GM21367 (cell line): Measurements from ENCODE around the gene ZNF593OS.

Experiments
- ATAC-seq: cut with Tn5 transposase; IDR thresholded peaks from one replicate; pipeline ENCODE4 v1.9.1; 2021; ENCODE audit not compliant: unreplicated experiment

Gene ZNF593OS

DNA sequence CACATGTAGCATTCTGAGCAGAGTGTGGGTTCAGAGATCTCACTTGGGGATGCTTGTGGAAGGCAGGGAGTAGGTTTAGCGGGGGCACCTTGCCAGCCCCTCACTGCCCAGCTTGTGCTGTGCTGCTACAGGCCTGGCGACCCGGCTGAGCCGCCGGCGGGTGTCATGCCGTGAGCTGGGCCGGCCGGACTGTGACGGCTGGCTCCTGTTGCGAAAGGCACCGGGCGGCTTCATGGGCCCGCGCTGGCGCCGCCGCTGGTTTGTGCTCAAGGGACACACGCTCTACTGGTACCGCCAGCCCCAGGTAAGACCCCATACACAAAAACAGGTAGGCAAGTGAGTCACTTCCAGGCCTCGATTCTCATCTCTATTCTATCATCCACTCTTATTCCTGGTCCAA lies 13.3 kb upstream of the ZNF593OS start:
- no peak for ATAC-seq

DNA sequence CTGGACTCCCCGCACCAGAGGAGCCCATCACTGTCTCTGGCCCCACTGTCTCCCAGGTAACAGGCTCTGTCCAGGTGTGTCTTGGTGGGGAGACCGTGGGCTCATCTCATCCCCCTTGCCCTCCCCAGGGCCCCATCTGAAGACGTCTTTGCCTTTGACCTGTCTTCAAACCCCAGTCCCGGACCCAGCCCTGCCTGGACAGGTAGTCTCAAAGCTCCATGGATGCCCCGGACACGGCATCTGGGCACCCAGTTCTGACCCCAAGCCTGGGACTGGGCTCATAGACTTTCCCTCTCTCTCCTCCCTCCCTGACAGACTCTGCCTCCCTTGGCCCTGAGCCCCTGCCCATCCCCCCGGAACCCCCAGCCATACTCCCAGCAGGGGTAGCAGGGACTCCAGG lies 12.5 kb upstream of the ZNF593OS start:
- ATAC-seq = no peak

DNA sequence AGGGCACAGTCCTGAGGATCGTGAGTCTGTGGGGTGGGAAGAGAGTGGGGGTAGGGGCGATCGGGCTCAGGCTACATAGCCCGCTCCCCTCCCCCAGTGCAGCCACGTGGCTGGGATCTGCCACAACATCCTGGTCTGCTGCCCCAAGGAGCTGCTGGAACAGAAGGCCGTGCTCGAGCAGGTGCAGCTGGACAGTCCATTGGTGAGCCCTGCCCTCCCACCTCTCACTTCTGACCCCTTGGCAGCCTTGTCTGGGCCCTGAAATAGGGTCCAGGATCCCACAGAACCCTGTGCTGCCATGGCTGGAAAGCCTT lies 10.7 kb upstream of the ZNF593OS start:
- ATAC-seq = no peak

DNA sequence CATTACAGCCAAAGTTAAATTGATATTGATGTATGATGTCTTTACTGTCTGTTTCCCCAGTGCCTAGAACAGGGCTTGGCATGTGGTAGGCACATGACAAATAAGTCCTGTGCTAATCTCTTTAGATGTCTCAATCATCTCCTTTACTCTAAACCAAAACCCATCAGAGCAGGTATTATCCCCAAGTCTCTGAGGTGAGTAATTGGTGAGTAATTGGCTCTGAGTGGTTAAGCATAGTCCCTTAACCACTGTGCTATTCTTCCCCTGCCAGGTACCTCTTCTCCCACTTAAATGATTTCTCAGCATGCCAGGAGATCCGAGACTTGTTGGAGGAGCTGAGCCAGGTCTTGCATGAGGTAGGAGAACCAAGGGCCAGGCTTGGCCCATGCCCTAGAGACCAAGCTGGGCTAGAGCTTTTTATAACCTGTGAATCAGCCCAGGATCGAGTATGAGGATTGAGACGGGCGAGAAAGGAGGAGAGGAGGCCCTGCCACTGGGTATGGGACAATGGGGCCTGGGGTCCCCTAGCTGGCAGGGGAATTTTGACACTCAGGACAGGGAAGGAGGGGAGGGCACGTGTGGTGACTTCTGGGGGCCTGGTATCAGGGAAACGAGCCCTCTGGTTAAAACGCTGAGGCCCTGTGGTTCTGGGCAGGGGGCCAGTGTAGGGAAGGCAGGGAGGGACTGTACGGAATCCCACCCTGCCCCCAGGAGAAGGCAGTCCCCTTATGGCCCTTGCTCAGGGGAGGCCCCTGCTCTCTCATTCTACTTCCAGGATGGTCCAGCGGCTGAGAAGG lies 10.2 kb upstream of the ZNF593OS start:
- no peak for ATAC-seq

DNA sequence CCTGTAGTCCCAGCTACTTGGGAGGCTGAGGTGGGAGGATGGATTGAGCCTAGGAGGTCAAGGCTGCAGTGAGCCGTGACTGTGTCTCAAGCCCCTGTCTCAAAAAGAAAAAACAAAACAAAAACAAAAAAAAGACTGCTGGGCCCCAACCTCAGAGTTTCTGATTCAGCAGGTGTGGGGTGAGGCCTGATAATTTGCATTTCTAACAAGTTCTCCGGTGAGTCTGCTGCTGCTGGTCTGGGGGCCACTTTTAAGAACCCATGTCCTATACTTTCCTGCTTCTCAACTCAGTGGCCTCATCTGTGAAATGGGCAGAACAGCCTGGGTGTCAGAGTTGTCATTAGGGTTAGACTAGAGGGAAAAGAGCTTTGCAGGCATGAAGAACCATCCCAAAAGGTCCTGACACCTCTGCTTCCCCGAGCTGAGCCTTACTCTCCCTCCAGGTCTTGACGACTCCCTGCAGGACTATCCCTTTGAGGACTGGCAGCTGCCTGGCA lies 8.4 kb upstream of the ZNF593OS start:
- no peak for ATAC-seq

DNA sequence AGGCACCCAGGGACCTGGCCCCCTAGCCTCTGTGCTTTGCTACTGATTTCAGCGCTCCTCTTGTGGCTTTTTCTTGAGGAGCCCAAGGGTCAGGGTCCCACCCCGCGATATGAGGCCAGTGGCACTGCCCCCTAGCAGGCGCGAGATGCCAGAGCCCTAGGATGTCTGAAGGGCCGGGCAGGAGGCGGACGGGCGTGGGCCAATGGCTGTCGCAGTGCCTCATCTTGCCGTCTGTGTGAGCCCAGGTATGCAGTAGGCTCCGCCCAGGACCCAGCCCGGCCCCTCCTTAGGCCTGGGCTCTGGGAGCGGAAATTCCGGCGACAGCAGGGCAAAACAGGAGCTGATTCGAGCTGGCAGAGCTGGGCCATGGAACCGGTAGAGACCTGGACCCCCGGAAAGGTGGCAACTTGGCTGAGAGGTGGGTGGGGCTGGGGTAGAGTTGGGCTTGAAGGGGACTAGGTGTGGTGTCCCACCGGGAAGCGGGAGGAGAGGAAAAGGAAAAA lies 5.6 kb upstream of the ZNF593OS start, which contains the start of gene CNKSR1:
Gene CNKSR1 (plus strand): TSS at position 310 of the 503 bp plus-strand sequence. CDS start 57 bp downstream, at position 367.
- ATAC-seq = no peak

DNA sequence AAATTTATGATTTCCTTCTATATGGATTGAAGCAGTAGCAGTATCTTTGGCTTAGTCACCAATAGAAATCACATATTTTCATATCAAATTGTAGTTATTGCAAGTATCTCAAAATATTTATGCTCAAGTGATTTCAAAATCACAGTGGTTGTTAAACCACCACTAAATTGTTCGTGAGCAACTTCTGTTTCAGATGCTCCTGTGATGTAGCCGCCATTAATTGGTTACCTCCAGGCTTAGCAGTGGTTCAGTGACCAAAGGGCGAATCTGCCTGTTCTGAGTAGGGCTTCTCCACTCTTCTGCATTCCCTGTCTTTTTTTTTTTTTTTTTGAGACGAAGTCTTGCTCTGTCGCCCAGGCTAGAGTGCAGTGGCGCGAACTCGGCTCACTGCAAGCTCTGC lies 3.7 kb upstream of the ZNF593OS start:
- ATAC-seq = no peak

DNA sequence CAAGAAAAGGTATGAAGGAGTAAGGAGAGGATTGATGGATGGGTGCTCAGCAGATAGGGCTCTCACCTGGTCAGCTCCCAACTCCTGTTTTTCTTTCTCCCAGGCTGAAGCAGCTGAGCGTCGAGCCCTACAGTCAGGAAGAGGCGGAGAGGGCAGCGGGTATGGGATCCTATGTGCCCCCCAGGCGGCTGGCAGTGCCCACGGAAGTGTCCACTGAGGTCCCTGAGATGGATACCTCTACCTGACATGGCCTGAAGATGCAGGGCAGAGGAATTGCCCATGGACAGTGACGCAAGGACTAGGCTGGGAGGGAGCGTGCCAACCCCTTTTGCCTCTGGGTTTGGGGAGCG lies 1.2 kb downstream of the ZNF593OS start:
- ATAC-seq = no peak

DNA sequence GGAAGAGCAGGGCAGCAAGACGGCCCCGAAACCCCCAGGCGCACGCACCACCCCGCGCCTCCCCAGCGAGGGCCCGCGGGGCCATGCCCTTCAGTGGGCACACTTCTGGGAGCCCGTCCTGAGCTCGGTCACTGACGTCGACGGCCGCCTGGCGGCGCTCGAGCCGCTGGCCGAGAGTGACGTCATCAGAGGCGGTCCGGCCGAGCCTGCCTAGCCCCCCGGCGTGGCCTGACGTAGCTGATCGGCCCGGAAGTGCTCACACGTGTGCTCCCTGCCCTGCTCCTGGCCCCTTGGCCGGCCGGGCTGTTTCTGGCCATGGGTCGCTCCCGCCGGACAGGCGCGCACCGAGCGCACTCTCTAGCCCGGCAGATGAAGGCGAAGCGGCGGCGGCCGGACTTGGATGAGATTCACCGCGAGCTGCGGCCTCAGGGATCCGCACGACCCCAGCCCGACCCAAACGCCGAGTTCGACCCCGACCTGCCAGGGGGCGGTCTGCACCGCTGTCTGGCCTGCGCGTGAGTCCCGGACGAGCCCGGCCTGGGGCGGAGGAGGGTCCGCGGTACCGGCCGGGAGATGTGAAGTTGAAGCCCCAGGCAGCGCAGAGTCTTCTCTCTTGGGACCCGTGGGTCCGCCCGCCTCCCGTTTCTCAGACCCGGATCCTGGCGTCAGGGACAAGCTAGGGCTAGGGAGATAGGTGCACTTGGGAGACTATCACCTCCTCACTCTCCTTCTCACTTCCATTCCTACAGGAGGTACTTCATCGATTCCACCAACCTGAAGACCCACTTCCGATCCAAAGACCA lies 1.8 kb downstream of the ZNF593OS start, which contains the start of gene ZNF593:
Gene ZNF593 (plus strand): TSS at position 240 of the 803 bp plus-strand sequence. CDS start 76 bp downstream, at position 316.
- peak; percentile 82 for ATAC-seq

DNA sequence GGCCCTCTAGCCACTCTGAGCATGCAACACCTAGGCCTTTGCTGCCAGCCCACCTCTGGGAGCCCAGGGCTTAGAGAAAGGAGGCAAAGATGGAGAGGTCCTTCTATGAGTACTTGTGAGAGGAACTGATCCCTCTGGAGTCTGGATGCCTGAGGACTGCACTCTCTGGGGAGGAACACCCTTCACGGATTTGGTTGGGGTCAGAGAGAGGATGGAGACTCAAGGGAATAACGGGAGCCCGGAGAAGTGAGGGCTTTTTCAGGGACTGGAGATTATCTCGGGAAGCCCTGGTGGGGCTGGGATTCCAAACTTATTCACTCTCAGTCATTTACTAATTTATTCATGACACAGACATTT lies 2.5 kb downstream of the ZNF593OS start:
- ATAC-seq = no peak

DNA sequence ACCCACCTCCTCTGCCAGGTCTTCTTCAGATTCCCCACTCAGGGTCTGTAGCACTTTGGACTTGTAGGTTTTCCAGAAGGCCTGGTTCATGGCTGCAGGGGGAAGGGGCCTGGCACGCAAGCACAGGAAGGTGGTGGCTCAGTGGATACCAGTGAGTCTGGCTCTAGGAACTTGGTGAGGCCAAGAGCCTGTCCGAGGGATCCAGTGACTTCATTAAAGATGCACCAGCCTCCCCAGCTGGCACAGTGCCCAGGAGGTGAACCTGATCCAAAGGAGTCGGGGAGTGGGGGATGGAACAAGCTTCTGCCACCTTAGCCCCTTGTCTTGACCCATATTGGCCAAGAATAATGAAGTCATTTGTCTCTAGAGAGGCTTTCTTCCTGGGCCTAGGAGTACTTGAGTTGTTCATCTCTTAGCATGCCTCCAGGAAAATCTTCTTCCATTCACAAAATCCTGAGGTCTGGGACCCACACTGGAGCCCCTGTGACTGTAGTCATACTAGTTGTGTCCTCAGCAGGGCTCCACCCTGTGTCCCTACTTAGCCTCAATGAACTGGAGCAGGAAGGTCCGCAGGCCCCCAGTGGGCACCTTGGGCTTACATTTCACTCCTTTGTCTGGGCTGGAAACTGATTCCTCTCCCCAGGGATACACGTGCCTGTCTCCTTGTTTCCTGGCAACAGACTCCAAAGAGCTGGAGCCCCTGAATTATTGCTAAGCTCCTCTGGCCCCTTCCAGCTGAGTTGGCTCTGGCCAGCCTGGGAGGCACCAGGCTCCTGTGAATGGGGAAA lies 3.0 kb downstream of the ZNF593OS start, which contains the start of gene C1orf232:
Gene C1orf232 (minus strand): TSS at position 554 of the 788 bp plus-strand sequence. CDS start 464 bp downstream, at position 90.
- no peak for ATAC-seq

DNA sequence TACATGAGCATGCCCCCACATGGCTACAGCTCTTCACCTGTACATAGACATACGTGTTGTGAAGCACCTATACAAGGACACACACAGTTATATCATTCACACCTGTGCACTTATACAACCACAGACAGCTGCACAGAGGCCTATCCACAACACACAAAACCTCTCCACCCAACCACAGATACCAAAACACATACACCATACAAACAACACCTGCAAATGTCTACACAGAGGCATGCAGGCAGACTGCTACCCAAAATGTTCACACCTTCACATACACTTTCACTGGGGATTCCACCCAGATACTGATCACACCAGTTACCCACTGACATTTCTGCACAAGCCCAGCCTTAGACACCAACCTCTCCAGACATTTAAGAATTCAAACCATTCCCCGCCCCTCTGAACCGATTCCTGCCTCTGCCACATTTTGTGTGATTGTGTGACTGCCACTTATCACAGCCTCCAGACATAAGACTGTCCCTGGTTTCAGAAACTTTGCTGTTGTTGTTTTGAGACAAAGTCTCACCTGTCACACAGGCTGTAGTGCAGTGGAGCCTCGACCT lies 4.8 kb downstream of the ZNF593OS start:
- no peak for ATAC-seq

DNA sequence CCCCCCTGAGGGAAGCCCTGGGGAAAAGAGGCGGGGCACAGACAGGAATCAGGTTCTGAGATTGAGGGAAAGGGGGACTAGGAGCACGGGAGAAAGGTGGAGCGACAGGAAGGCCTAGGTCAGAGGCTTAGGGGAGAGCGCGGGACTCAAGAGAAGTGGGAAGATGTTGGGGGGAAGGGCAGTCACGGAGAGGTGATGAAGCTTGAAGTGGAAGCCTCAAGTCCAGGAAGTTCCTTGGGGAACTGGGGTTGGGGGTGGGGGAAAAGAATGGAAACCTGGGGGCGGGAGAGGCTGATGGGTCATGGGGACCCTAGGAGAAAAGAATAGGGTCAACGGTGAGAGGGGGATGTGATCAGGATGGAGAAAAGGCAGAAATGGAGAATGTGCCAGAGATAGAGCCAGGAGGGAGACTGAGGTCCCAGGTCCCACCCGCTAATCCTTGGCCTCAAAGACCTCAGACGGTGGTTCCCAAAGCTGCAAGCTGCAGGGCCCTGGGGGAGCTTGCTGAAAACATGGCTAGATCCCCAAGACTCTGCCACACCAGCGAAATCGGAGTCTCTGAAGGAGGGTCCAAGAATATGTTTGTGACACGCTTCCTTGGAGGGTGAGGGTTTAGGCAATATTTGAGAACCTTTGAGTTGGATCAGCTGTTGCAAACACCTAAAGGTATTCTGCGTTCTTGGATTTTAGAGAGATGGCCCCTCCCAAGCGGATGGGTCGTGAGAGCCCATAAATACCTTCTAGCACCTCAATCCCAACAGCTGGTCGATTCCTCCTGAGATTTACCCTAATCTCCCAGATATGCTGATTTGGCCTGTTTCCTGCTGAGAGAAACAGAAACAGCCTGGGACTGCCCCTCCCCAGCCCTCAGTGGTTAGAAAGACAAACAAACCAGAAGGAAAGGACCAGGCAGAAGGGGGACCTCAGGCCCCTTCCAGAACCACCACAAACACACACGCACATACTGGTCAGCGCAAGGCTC lies 6.5 kb downstream of the ZNF593OS start:
- ATAC-seq = no peak

DNA sequence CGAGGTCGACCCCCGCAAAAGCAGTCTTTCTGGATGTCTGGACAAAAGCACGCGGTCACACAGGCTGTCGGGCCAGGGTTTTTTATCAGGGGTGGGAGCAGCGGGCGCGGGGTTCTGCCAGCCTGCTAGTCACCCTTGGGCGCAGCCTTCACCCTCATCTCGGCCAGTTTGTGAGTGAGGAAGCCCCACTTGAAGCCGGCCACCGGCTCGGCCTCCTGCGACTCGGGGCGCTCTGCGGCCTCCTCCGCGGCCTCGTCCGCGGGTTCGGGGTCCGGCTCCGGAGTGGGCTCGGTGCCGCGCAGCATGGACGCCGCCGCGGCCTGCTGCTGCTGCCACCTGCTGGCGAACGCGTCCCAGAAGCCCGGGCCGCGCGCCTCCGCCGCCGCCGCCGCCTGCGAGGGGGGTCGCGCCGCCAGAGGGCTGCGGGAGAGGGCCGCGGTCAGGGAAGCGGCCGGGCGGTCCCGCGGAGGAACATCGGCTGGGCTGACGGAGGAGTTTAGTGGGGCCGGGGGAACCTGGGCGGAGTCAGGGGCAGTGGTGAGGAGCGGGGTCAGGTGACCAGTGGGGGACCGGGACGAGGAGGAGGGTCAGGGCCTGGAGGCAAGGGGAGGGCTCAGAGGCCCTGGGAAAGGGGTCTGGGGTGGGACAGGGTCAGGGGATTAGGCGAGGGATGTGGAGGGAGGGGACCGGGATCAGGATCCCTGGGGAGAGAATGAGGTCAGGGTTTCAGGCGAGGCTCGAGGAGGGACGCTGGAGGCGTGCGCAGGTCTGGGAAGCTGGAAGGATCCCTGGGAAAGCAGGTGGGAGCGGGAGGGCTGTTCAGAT lies 7.4 kb downstream of the ZNF593OS start:
- ATAC-seq = no peak

DNA sequence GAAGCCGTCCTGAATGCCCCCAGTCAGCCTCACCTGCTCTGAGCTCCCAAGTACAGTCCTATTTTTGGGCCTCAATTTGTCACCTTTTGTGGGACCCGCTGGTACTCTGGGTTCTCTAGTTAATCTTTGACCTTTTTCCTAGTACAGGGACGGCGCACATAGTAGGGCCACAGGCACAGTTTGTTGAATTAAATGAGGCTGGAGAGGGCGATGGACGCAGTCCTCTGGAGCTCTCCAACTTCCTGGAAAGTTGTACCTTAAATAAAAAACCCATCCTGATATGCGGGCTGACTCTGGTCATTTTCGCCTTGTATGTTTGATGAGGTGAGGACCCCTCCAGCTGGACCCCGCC lies 8.0 kb downstream of the ZNF593OS start:
- no peak for ATAC-seq

DNA sequence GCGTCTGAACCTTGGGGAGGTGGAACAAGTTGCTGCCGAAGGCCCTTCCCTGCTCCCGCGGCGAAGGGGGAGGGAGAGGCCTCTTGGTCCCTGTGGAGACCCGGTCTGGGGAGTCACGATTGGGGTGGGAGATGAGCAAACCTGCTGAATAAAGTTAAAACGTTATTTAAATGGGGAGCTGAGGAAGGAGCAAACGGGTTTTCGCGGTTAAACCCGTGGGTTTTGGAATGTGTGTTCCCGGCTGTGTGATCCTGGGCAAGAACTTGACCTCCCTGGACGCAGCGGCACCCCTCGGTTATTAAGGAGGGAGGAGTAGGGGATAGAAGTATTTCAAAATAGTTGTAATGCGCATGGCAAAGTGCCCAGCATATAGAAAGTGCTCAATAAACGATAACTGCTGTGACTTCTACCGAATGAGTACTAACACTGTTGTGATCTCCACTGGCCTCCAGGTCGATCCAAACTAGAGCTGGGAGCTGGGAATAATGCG lies 9.4 kb downstream of the ZNF593OS start:
- no peak for ATAC-seq

DNA sequence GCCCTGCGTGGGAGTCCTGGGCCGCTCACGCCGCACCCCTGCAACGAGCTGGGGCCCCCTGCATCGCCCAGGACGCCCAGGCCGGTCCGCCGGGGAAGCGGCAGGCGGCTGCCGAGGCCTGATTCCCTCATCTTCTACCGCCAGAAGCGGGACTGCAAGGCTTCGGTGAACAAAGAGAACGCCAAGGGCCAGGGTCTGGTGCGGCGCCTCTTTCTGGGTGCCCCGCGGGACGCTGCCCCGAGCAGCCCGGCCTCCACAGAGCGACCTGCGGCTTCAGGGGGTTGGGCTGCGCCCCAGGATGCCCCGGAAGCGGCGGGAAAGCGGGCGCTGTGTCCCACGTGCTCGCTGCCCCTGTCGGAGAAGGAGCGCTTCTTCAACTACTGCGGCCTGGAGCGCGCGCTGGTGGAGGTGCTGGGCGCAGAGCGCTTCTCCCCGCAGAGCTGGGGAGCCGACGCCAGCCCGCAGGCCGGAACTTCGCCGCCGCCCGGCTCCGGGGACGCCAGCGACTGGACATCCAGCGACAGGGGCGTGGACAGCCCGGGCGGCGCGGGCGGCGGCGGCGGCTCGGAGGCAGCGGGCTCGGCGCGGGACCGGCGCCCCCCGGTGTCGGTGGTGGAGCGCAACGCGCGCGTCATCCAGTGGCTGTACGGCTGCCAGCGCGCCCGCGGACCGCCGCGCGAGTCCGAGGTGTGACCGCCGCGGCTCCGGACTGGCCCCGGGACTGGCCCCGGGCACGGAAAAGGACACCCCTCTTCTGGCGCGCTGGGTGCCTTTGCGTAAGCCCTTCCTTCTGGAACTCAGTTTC lies 10.0 kb downstream of the ZNF593OS start:
- no peak for ATAC-seq
